Stimulated activated CD8-positive, alpha-beta memory T cell treated with anti-CD3 and anti-CD28 coated beads, Interleukin-4, amount 100 ng/mL, for 24 hours (primary cell): Measurements from ENCODE around the gene SDE2.
"Not testable (repeated sequence)": the region's sequence is repeated elsewhere in the genome, so short reads cannot be mapped to it uniquely, and the experiment has no call there.

Experiments used
- DNase-seq: peaks from one replicate; pipeline ENCODE4 v3.0.0-alpha.2; 2020; ENCODE audit warnings: low read depth

Gene SDE2

GRCh38 chr1:226006686-226007085 is 7.5 kb upstream of the SDE2 start:
- DNase-seq = no peak

GRCh38 chr1:226004396-226004795 is 5.3 kb upstream of the SDE2 start:
- no peak for DNase-seq

GRCh38 chr1:226003502-226004170 is 4.5 kb upstream of the SDE2 start:
- DNase-seq = no peak

GRCh38 chr1:226002667-226003501 is 3.7 kb upstream of the SDE2 start:
- no peak for DNase-seq

GRCh38 chr1:226001963-226002666 is 3.0 kb upstream of the SDE2 start:
- peak; percentile 19 for DNase-seq

- no peak for DNase-seq
These were observed 1.9 kb upstream of the SDE2 start for GRCh38 chr1:226001088-226001487.

- not testable (repeated sequence) for DNase-seq
These were observed 1.4 kb upstream of the SDE2 start for GRCh38 chr1:226000493-226001081.

- no peak for DNase-seq
These were observed 782 bp upstream of the SDE2 start for GRCh38 chr1:225999912-226000337.

- DNase-seq = no peak
These were observed 450 bp downstream of the SDE2 start for GRCh38 chr1:225998560-225999226.

- DNase-seq = no peak
These were observed 2.1 kb downstream of the SDE2 start for GRCh38 chr1:225996946-225997545.

GRCh38 chr1:225995919-225996864 is 3.0 kb downstream of the SDE2 start:
- DNase-seq = no peak

- DNase-seq = no peak
These were observed 8.3 kb downstream of the SDE2 start for GRCh38 chr1:225990705-225991464.

GRCh38 chr1:225987491-225988316 is 11.4 kb downstream of the SDE2 start:
- no peak for DNase-seq

- no peak for DNase-seq
These were observed 17.4 kb downstream of the SDE2 start for GRCh38 chr1:225981714-225982113.

GRCh38 chr1:225980005-225980836 is 18.9 kb downstream of the SDE2 start:
- no peak for DNase-seq

GRCh38 chr1:225979421-225979820 is 19.7 kb downstream of the SDE2 start:
- DNase-seq = no peak

GRCh38 chr1:225977937-225978748 is 21.0 kb downstream of the SDE2 start:
- DNase-seq = no peak
